Nephron progenitor cell (in vitro differentiated cells): ENCODE results near the gene UMAD1.
A peak's percentile ranks its signal among the peaks of the same experiment; 100 is the strongest.
"Not testable (repeated sequence)": the region's sequence is repeated elsewhere in the genome, so short reads cannot be mapped to it uniquely, and the experiment has no call there.

Experiments used
- DNase-seq: peaks from one replicate; pipeline ENCODE4 v3.0.0; 2021
- H3K27ac Mint-ChIP-seq: 2 replicates; pipeline ENCODE4 v1.8.0; 2021; ENCODE audit warnings: mild to moderate bottlenecking, moderate library complexity, mixed read lengths
- H3K27me3 Mint-ChIP-seq: 2 replicates; pipeline ENCODE4 v1.8.0; 2021; ENCODE audit warnings: mild to moderate bottlenecking, low read depth, mixed read lengths; ENCODE audit not compliant: poor library complexity
- H3K36me3 Mint-ChIP-seq: 2 replicates; pipeline ENCODE4 v1.8.0; 2021; ENCODE audit warnings: low read depth, mixed read lengths
- H3K4me1 Mint-ChIP-seq: 2 replicates; pipeline ENCODE4 v1.8.0; 2021; ENCODE audit warnings: mixed read lengths
- H3K4me3 Mint-ChIP-seq: 2 replicates; pipeline ENCODE4 v1.8.0; 2021; ENCODE audit warnings: mild to moderate bottlenecking, moderate library complexity, mixed read lengths
- H3K9me3 Mint-ChIP-seq: 2 replicates; pipeline ENCODE4 v1.8.0; 2021; ENCODE audit warnings: mild to moderate bottlenecking, moderate library complexity, mixed read lengths
- TF ChIP-seq, protein P1 (sequence below): fragments of 200-600 bp; sonication (generic); IDR thresholded peaks from 2 replicates; pipeline ENCODE4 v1.5.0; 2021; ENCODE audit warnings: antibody characterized with exemption

Gene UMAD1

DNA sequence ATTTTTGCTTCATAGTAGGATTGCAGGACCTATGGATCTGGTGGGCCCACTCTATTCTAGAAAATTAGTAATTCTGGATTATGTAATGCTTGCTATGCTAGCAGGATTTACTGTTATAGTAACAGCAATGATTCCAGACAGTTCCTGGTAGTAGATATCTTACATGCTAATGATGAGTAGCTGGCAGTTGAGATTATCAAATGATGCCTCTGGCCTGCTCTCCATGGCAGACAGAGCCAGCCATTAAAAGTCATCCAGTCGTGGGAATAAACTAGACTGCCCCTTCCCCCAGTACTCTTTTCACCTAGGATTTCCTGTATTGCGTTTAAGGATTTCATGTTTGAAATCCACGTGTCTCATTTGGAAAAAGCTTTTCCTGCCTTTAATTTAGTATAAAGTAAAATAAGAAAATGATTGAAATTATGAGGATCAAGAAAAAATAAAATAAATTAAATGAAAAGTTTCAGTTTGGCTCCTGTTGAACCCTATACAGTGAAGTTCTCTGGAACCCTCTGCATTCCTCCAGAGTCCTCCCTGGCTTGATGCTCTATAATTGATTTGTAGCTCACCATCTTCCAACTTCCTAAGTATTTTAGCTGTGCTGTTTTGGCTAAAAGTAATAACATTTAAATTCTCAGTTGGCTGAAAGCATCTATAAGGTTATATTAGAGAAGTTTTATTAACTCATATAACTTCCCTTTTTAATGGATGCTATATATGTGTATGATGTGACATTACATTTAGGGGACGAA lies 14.6 kb downstream of the UMAD1 start:
- no peak overlapping the region for H3K4me3 Mint-ChIP-seq
- H3K27ac Mint-ChIP-seq, result no peak overlapping the region
- no peak for DNase-seq
- H3K36me3 Mint-ChIP-seq, result peaks cover 45% of the 10 kb centered on the region
- no peaks in the 10 kb centered on the region for H3K27me3 Mint-ChIP-seq
- peaks cover 28% of the 10 kb centered on the region for H3K4me1 Mint-ChIP-seq
- TF ChIP-seq, protein P1, sequence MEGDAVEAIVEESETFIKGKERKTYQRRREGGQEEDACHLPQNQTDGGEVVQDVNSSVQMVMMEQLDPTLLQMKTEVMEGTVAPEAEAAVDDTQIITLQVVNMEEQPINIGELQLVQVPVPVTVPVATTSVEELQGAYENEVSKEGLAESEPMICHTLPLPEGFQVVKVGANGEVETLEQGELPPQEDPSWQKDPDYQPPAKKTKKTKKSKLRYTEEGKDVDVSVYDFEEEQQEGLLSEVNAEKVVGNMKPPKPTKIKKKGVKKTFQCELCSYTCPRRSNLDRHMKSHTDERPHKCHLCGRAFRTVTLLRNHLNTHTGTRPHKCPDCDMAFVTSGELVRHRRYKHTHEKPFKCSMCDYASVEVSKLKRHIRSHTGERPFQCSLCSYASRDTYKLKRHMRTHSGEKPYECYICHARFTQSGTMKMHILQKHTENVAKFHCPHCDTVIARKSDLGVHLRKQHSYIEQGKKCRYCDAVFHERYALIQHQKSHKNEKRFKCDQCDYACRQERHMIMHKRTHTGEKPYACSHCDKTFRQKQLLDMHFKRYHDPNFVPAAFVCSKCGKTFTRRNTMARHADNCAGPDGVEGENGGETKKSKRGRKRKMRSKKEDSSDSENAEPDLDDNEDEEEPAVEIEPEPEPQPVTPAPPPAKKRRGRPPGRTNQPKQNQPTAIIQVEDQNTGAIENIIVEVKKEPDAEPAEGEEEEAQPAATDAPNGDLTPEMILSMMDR, result no peak
- H3K9me3 Mint-ChIP-seq, result peaks cover 44% of the 10 kb centered on the region

DNA sequence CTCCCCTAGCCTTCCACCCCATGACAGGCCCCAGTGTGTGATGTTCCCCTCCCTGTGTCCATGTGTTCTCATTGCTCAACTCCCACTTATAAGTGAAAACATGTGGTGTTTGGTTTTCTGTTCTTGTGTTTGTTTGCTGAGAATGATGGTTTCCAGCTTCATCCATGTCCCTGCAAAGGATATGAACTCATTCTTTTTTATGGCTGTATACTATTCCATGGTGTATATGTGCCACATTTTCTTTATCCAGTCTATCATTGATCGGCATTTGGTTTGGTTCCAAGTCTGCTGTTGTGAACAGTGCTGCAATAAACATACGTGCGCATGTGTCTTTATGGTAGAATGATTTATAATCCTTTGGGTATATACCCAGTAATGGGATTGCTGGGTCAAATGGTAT lies 15.9 kb downstream of the UMAD1 start:
- H3K4me1 Mint-ChIP-seq, result peaks cover 19% of the 10 kb centered on the region
- not testable (repeated sequence) for H3K27ac Mint-ChIP-seq

DNA sequence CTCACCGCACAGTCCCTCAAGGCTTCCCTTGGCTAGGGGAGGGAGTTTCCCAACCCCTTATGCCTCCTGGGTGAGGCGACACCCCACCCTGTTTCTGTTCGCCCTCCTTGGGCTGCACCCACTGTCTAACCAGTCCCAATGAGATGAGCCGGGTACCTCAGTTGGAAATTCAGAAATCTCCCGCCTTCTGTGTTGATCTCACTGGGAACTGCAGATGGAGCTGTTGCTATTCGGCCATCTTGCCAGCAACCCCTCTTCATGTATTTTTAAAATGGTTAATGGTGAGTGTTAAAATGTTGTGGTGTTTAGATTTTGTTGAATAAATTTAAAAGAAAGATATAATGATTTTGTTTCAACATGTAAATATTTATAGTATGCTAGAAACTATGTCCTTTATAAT lies 22.0 kb downstream of the UMAD1 start:
- Mint-ChIP-seq H3K9me3 (peaks cover 39% of the 10 kb centered on the region), H3K27ac (no peak overlapping the region), H3K27me3 (no peaks in the 10 kb centered on the region), H3K4me3 (no peak overlapping the region), H3K4me1 (peaks cover 22% of the 10 kb centered on the region), H3K36me3 (peaks cover 36% of the 10 kb centered on the region)
- TF ChIP-seq, protein P1, result peak; percentile 26
- no peak for DNase-seq

More for the DNA sequence above, 15.9 kb downstream of the UMAD1 start:
- not testable (repeated sequence) for H3K27me3 Mint-ChIP-seq, DNase-seq, H3K4me3 Mint-ChIP-seq
- Mint-ChIP-seq H3K9me3 (peaks cover 56% of the 10 kb centered on the region), H3K36me3 (peaks cover 54% of the 10 kb centered on the region)

- Mint-ChIP-seq H3K4me1 (peaks cover 22% of the 10 kb centered on the region), H3K27ac (peak overlapping the region; percentile 26), H3K9me3 (peaks cover 22% of the 10 kb centered on the region), H3K27me3 (no peaks in the 10 kb centered on the region), H3K4me3 (no peak overlapping the region), H3K36me3 (peaks cover 18% of the 10 kb centered on the region)
- TF ChIP-seq, protein P1, result no peak
- DNase-seq, result no peak
Measured at GRCh38 chr7:7664291-7664690, 23.7 kb downstream of the UMAD1 start.

DNA sequence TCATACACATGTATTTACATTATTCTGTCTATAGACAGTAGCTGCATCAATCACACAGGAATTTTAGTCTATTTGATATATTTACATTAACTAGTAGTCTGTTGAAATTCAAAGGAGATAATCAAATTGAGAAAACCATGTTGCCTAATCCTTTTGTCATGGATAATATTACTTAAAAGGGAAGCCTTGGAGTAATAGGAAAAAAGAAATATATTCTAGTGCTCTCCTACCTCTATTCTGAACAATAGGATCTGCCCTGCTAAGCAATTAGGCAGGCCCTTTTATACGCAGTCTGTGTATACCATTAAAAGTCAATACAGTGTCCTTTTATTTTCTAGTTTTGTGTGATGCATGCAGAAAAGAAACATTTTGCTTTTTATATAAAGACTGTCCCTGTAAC lies 24.5 kb downstream of the UMAD1 start:
- Mint-ChIP-seq H3K27me3 (no peaks in the 10 kb centered on the region), H3K27ac (no peak overlapping the region), H3K36me3 (peaks cover 11% of the 10 kb centered on the region), H3K4me3 (no peak overlapping the region), H3K4me1 (peaks cover 22% of the 10 kb centered on the region), H3K9me3 (peaks cover 14% of the 10 kb centered on the region)
- TF ChIP-seq, protein P1, result no peak
- no peak for DNase-seq

DNA sequence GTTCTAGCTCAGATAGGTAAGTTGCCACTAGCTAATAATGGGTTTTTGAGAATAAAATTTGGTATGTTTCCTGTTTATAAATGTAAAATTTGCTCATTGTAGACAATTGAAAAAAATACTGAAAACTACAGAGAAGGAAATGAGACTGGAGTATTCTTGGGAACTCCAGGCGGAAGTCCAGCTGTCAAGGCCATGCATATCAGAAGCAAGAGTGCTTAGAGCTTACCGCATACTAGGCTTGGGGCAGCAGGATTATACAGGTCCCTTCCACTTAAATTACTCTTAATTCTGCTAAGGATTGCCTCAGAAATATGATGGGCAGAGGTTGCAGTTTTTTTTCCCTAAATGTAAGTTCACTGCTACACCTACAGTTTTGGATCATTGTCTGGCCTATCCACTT lies 26.6 kb downstream of the UMAD1 start:
- no peak overlapping the region for H3K4me3 Mint-ChIP-seq
- peaks cover 19% of the 10 kb centered on the region for H3K4me1 Mint-ChIP-seq
- H3K27me3 Mint-ChIP-seq, result no peaks in the 10 kb centered on the region
- TF ChIP-seq, protein P1, result no peak
- no peak for DNase-seq
- H3K27ac Mint-ChIP-seq, result no peak overlapping the region
- H3K36me3 Mint-ChIP-seq, result no peaks in the 10 kb centered on the region
- H3K9me3 Mint-ChIP-seq, result no peaks in the 10 kb centered on the region
